ENCODE measurements around the gene SPIN4. TPM values are rescaled to one million over a fixed set of nuclear protein-coding genes. Genes with fewer than 3 reads are reported as not detected.
"Not testable (repeated sequence)": the region's sequence is repeated elsewhere in the genome, so short reads cannot be mapped to it uniquely, and the experiment has no call there.

Gene SPIN4
- 1 to 10 TPM; 3.8 to 4.2 TPM for total RNA-seq
- polyA plus RNA-seq: under 1 TPM; 0.52 to 0.78 TPM

- POLR2A ChIA-PET (ENCODE audit: partially characterized antibody): interaction anchor here (1.4 kb wide), 1 partner anchor 209 kb away, joined by 5 read pairs; no protein-coding TSS in a partner anchor
- no peaks in the 10 kb centered on the region for H3K27me3 Mint-ChIP-seq
Observed at GRCh38 chrX:63350941-63351616, at the start of gene SPIN4. SPIN4 (minus strand) TSS chrX:63351332; CDS start chrX:63350819, 513 bp downstream.

GRCh38 chrX:63400340-63400739, 49.2 kb upstream of the SPIN4 start:
- Mint-ChIP-seq H3K27me3 (no peaks in the 10 kb centered on the region), H3K4me1 (no peaks in the 10 kb centered on the region), H3K36me3 (no peaks in the 10 kb centered on the region), H3K4me3 (no peak overlapping the region), H3K27ac (no peak overlapping the region), H3K9me3 (peaks cover 0 to 10% (median 4%) of the 10 kb centered on the region in 8 donors)
- ChIA-PET CTCF (ENCODE audit: partially characterized antibody) (no interaction called here), POLR2A (ENCODE audit: partially characterized antibody) (no interaction called here)
- intact Hi-C loops (cut with micrococcal nuclease): no loop called here
- Histone ChIP-seq H3K27me3 (ENCODE audit: insufficient read depth, low read length) (no peaks in the 10 kb centered on the region), H3K27ac (ENCODE audit: low read depth, low read length) (no peak overlapping the region), H3K4me1 (ENCODE audit: insufficient read depth, low read length) (no peaks in the 10 kb centered on the region), H3K4me3 (ENCODE audit: low read length in 2 of 2) (no peak overlapping the region), H3K9me3 (ENCODE audit: control insufficient read depth in 1 of 2, low read length in 2 of 2) (no peaks in the 10 kb centered on the region), H3K36me3 (ENCODE audit: insufficient read depth, low read length) (no peaks in the 10 kb centered on the region)
- no peak for DNase-seq

More at GRCh38 chrX:63350941-63351616, at the start of gene SPIN4:
- H3K27ac ChIP-seq (ENCODE audit: low read depth, low read length): peak within 1 kb of the TSS; percentile 37
- peak within 1 kb of the TSS; percentile 83 to 95 (median 92) for H3K4me3 Mint-ChIP-seq
- peak; percentile 40 to 47 (median 43) for DNase-seq
- H3K27me3 ChIP-seq (ENCODE audit: insufficient read depth, low read length): no peaks in the 10 kb centered on the region
- CTCF ChIA-PET (ENCODE audit: partially characterized antibody): no interaction called here
- peak within 1 kb of the TSS; percentile 74 to 89 (median 86) for H3K27ac Mint-ChIP-seq
- intact Hi-C loops (cut with micrococcal nuclease): loop anchor here (1.0 to 5.0 kb wide), 3 partner anchors 211 to 854 kb away; partner anchors contain the start of gene AMER1
- H3K4me3 ChIP-seq (ENCODE audit: low read length in 2 of 2): peak within 1 kb of the TSS; percentile 40 to 63
- H3K36me3 Mint-ChIP-seq: peaks cover 0 to 1% of the 10 kb centered on the region in 2 donors
- no peaks in the 10 kb centered on the region for H3K9me3 ChIP-seq (ENCODE audit: control insufficient read depth in 1 of 2, low read length in 2 of 2)
- peaks cover 8 to 29% (median 16%) of the 10 kb centered on the region in 4 donors for H3K4me1 Mint-ChIP-seq
- no peaks in the 10 kb centered on the region for H3K36me3 ChIP-seq (ENCODE audit: insufficient read depth, low read length)
- H3K4me1 ChIP-seq (ENCODE audit: insufficient read depth, low read length): peaks cover 15% of the 10 kb centered on the region
- no peaks in the 10 kb centered on the region for H3K9me3 Mint-ChIP-seq

- no peak overlapping the region for H3K4me3 Mint-ChIP-seq
- H3K9me3 Mint-ChIP-seq: peaks cover 0 to 3% (median 0%) of the 10 kb centered on the region in 8 donors
- no peak overlapping the region for H3K27ac Mint-ChIP-seq
- H3K4me1 ChIP-seq (ENCODE audit: insufficient read depth, low read length): no peaks in the 10 kb centered on the region
- no peaks in the 10 kb centered on the region for H3K27me3 ChIP-seq (ENCODE audit: insufficient read depth, low read length)
- H3K4me3 ChIP-seq (ENCODE audit: low read length in 2 of 2): no peak overlapping the region
- H3K36me3 ChIP-seq (ENCODE audit: insufficient read depth, low read length): no peaks in the 10 kb centered on the region
- no peaks in the 10 kb centered on the region for H3K27me3 Mint-ChIP-seq
- H3K9me3 ChIP-seq (ENCODE audit: control insufficient read depth in 1 of 2, low read length in 2 of 2): no peaks in the 10 kb centered on the region
- no peak overlapping the region for H3K27ac ChIP-seq (ENCODE audit: low read depth, low read length)
- CTCF ChIA-PET (ENCODE audit: partially characterized antibody): no interaction called here
- POLR2A ChIA-PET (ENCODE audit: partially characterized antibody): no interaction called here
- no peaks in the 10 kb centered on the region for H3K4me1 Mint-ChIP-seq
- intact Hi-C loops (cut with micrococcal nuclease): no loop called here
- DNase-seq: no peak
- H3K36me3 Mint-ChIP-seq: no peaks in the 10 kb centered on the region
Observed at GRCh38 chrX:63394872-63395271, 43.7 kb upstream of the SPIN4 start.

GRCh38 chrX:63393094-63393493, 42.0 kb upstream of the SPIN4 start:
- DNase-seq; H3K9me3 Mint-ChIP-seq; H3K9me3 ChIP-seq (ENCODE audit: control insufficient read depth in 1 of 2, low read length in 2 of 2); H3K4me1 ChIP-seq (ENCODE audit: insufficient read depth, low read length); CTCF ChIA-PET (ENCODE audit: partially characterized antibody); H3K27ac Mint-ChIP-seq; H3K36me3 Mint-ChIP-seq; H3K27me3 ChIP-seq (ENCODE audit: insufficient read depth, low read length); H3K4me3 ChIP-seq (ENCODE audit: low read length in 2 of 2); H3K27ac ChIP-seq (ENCODE audit: low read depth, low read length); POLR2A ChIA-PET (ENCODE audit: partially characterized antibody); H3K27me3 Mint-ChIP-seq; H3K4me1 Mint-ChIP-seq; H3K36me3 ChIP-seq (ENCODE audit: insufficient read depth, low read length); intact Hi-C loops (cut with micrococcal nuclease); H3K4me3 Mint-ChIP-seq: not testable (repeated sequence)

GRCh38 chrX:63387411-63387810, 36.3 kb upstream of the SPIN4 start:
- Mint-ChIP-seq H3K4me3 (no peak overlapping the region), H3K27me3 (no peaks in the 10 kb centered on the region), H3K4me1 (no peaks in the 10 kb centered on the region), H3K27ac (no peak overlapping the region), H3K9me3 (peaks cover 0 to 3% (median 0%) of the 10 kb centered on the region in 8 donors), H3K36me3 (no peaks in the 10 kb centered on the region)
- intact Hi-C loops (cut with micrococcal nuclease): no loop called here
- no peak overlapping the region for H3K27ac ChIP-seq (ENCODE audit: low read depth, low read length)
- no peak for DNase-seq
- no peaks in the 10 kb centered on the region for H3K9me3 ChIP-seq (ENCODE audit: control insufficient read depth in 1 of 2, low read length in 2 of 2)
- no peaks in the 10 kb centered on the region for H3K36me3 ChIP-seq (ENCODE audit: insufficient read depth, low read length)
- CTCF ChIA-PET (ENCODE audit: partially characterized antibody): no interaction called here
- no peaks in the 10 kb centered on the region for H3K4me1 ChIP-seq (ENCODE audit: insufficient read depth, low read length)
- no peaks in the 10 kb centered on the region for H3K27me3 ChIP-seq (ENCODE audit: insufficient read depth, low read length)
- no peak overlapping the region for H3K4me3 ChIP-seq (ENCODE audit: low read length in 2 of 2)
- POLR2A ChIA-PET (ENCODE audit: partially characterized antibody): no interaction called here

- H3K27ac ChIP-seq (ENCODE audit: low read depth, low read length); H3K36me3 Mint-ChIP-seq; POLR2A ChIA-PET (ENCODE audit: partially characterized antibody); H3K9me3 Mint-ChIP-seq; CTCF ChIA-PET (ENCODE audit: partially characterized antibody); H3K9me3 ChIP-seq (ENCODE audit: control insufficient read depth in 1 of 2, low read length in 2 of 2); H3K4me1 Mint-ChIP-seq; H3K27me3 ChIP-seq (ENCODE audit: insufficient read depth, low read length); H3K4me3 Mint-ChIP-seq; H3K36me3 ChIP-seq (ENCODE audit: insufficient read depth, low read length); H3K4me1 ChIP-seq (ENCODE audit: insufficient read depth, low read length); H3K27ac Mint-ChIP-seq; H3K27me3 Mint-ChIP-seq; DNase-seq; H3K4me3 ChIP-seq (ENCODE audit: low read length in 2 of 2); intact Hi-C loops (cut with micrococcal nuclease): not testable (repeated sequence)
Observed at GRCh38 chrX:63384263-63384662, 33.1 kb upstream of the SPIN4 start.

- H3K27me3 ChIP-seq (ENCODE audit: insufficient read depth, low read length); H3K27me3 Mint-ChIP-seq; POLR2A ChIA-PET (ENCODE audit: partially characterized antibody); H3K27ac ChIP-seq (ENCODE audit: low read depth, low read length); intact Hi-C loops (cut with micrococcal nuclease); H3K4me1 Mint-ChIP-seq; H3K36me3 Mint-ChIP-seq; H3K4me3 ChIP-seq (ENCODE audit: low read length in 2 of 2); H3K9me3 ChIP-seq (ENCODE audit: control insufficient read depth in 1 of 2, low read length in 2 of 2); H3K36me3 ChIP-seq (ENCODE audit: insufficient read depth, low read length); DNase-seq; H3K4me3 Mint-ChIP-seq; CTCF ChIA-PET (ENCODE audit: partially characterized antibody); H3K4me1 ChIP-seq (ENCODE audit: insufficient read depth, low read length); H3K27ac Mint-ChIP-seq: not testable (repeated sequence)
- peaks cover 0 to 15% (median under 1%) of the 10 kb centered on the region in 8 donors for H3K9me3 Mint-ChIP-seq
Observed at GRCh38 chrX:63373012-63373411, 21.9 kb upstream of the SPIN4 start.
